H1 (cell line): ENCODE results near the gene LOXHD1. TPM values are rescaled to one million over a fixed set of nuclear protein-coding genes. Genes with fewer than 3 reads are reported as not detected.

ENCODE experiments used
- CTCF ChIA-PET: fragments of 300-600 bp; sonication (Branson Sonifier 250); formaldehyde crosslinking; loops from one replicate; lab custom pipeline; 2021; ENCODE audit not compliant: partially characterized antibody; lab: Charles Lee
- POLR2A ChIA-PET: fragments of 300-600 bp; sonication (Branson Sonifier 250); formaldehyde crosslinking; loops from one replicate; lab custom pipeline; 2021; ENCODE audit warnings: inconsistent platforms; ENCODE audit not compliant: partially characterized antibody; lab: Charles Lee
- DNase-seq, 2 experiments: peaks; one replicate each; pipeline versions ENCODE4 v3.0.0 to v3.0.0-alpha.2; 2010 to 2022; ENCODE audit warnings: low spot score in 2 of 2, low read depth in 1 of 2, mixed read lengths in 1 of 2
- FAIRE-seq: peaks from 2 replicates; lab custom pipeline; 2011; peaks lifted over from hg19 to GRCh38; lab: Jason Lieb, UNC
- H2AFZ ChIP-seq: 2 replicates; pipeline ENCODE4 v1.8.1; 2012; ENCODE audit warnings: low read length, inconsistent platforms
- H2AK5ac ChIP-seq: 2 replicates; pipeline ENCODE4 v1.6.1; 2013; ENCODE audit warnings: low read depth, low read length
- H2BK120ac ChIP-seq: replicated peaks from 2 replicates; pipeline ENCODE3; 2013; ENCODE audit warnings: low read depth, low read length, inconsistent platforms
- H2BK12ac ChIP-seq: 2 replicates; pipeline ENCODE4 v1.6.1; 2013; ENCODE audit warnings: low read depth, low read length
- H2BK15ac ChIP-seq: 2 replicates; pipeline ENCODE4 v1.6.1; 2013; ENCODE audit warnings: low read length
- H2BK20ac ChIP-seq: 2 replicates; pipeline ENCODE4 v1.6.1; 2013; ENCODE audit warnings: low read length
- H2BK5ac ChIP-seq: 2 replicates; pipeline ENCODE4 v1.6.1; 2013; ENCODE audit warnings: low read depth, low read length
- H3K14ac ChIP-seq: 2 replicates; pipeline ENCODE4 v1.6.1; 2013; ENCODE audit warnings: inconsistent platforms; ENCODE audit not compliant: insufficient read length
- H3K18ac ChIP-seq: 2 replicates; pipeline ENCODE4 v1.6.1; 2013; ENCODE audit warnings: low read length; ENCODE audit errors: extremely low read depth
- H3K23ac ChIP-seq: 2 replicates; pipeline ENCODE4 v1.6.1; 2013; ENCODE audit warnings: inconsistent platforms; ENCODE audit not compliant: insufficient read length
- H3K23me2 ChIP-seq: 2 replicates; pipeline ENCODE4 v1.6.1; 2013; ENCODE audit warnings: low read depth, low read length
- H3K27ac ChIP-seq: 2 replicates; pipeline ENCODE4 v1.6.1; 2011; ENCODE audit warnings: low read depth, low read length, inconsistent platforms
- H3K27me3 ChIP-seq, 4 experiments: replicated peaks in 1 of 4; 1 replicate in 1 of 4; 2 replicates in 3 of 4; pipeline versions ENCODE4 v1.6.1 to v1.8.1; 2011 to 2013; ENCODE audit warnings: low read length in 3 of 4, mild to moderate bottlenecking in 3 of 4, inconsistent platforms in 2 of 4, mixed read lengths in 2 of 4, moderate library complexity in 1 of 4; ENCODE audit not compliant: control insufficient read depth in 3 of 4, insufficient read depth in 3 of 4; ENCODE audit errors: extremely low read depth in 1 of 4
- H3K36me3 ChIP-seq, 4 experiments: 2 replicates each; pipeline versions ENCODE4 v1.6.1 to v1.8.1; 2011 to 2013; ENCODE audit warnings: mild to moderate bottlenecking in 4 of 4, low read length in 3 of 4, moderate library complexity in 2 of 4, control low read depth in 1 of 4, inconsistent platforms in 1 of 4; ENCODE audit not compliant: insufficient read depth in 4 of 4, control insufficient read depth in 2 of 4
- H3K4ac ChIP-seq: replicated peaks from 2 replicates; pipeline ENCODE3; 2013; ENCODE audit warnings: low read length, low read depth, mixed read lengths, inconsistent platforms; ENCODE audit not compliant: insufficient read length
- H3K4me1 ChIP-seq, 4 experiments: replicated peaks in 1 of 4; 1 replicate in 1 of 4; 2 replicates in 3 of 4; pipeline versions ENCODE4 v1.6.1 to v1.8.1; 2011 to 2013; ENCODE audit warnings: low read length in 3 of 4, inconsistent platforms in 2 of 4, mixed read lengths in 1 of 4; ENCODE audit not compliant: insufficient read depth in 4 of 4, control insufficient read depth in 3 of 4
- H3K4me2 ChIP-seq, 2 experiments: 2 replicates each; pipeline versions ENCODE4 v1.6.1 to v1.8.1; 2011 to 2013; ENCODE audit warnings: low read depth in 2 of 2, low read length in 2 of 2, control low read depth in 1 of 2, inconsistent platforms in 1 of 2, mild to moderate bottlenecking in 1 of 2; ENCODE audit not compliant: insufficient read depth in 1 of 2
- H3K4me3 ChIP-seq, 4 experiments: fragments of 200-600, 300-600 bp in 1 of 4; sonication (generic), shearing (Covaris generic), sonication (Bioruptor Twin) in 1 of 4; 2 replicates each; pipeline versions ENCODE4 v1.5.1 to v1.8.1; 2011 to 2016; ENCODE audit warnings: low read length in 4 of 4, low read depth in 3 of 4, control low read depth in 2 of 4, inconsistent platforms in 2 of 4, mild to moderate bottlenecking in 2 of 4, mixed read lengths in 1 of 4, moderate library complexity in 1 of 4; ENCODE audit not compliant: insufficient read depth in 2 of 4; ENCODE audit errors: extremely low read depth in 1 of 4
- H3K56ac ChIP-seq: replicated peaks from 2 replicates; pipeline ENCODE3; 2013; ENCODE audit warnings: low read depth, mild to moderate bottlenecking, mixed read lengths, low read length, inconsistent platforms; ENCODE audit not compliant: insufficient read length
- H3K79me1 ChIP-seq: 2 replicates; pipeline ENCODE4 v1.6.1; 2013; ENCODE audit warnings: low read depth, low read length, control low read depth
- H3K79me2 ChIP-seq, 2 experiments: 2 replicates each; pipeline versions ENCODE4 v1.6.1 to v1.8.1; 2012 to 2013; ENCODE audit warnings: low read length in 2 of 2, mild to moderate bottlenecking in 2 of 2, inconsistent platforms in 1 of 2; ENCODE audit not compliant: insufficient read depth in 2 of 2, control insufficient read depth in 1 of 2
- H3K9ac ChIP-seq, 4 experiments: replicated peaks in 1 of 4; 1 replicate in 1 of 4; 2 replicates in 3 of 4; pipeline versions ENCODE4 v1.6.1 to v1.8.1; 2011 to 2013; ENCODE audit warnings: low read depth in 3 of 4, low read length in 3 of 4, control low read depth in 2 of 4, mild to moderate bottlenecking in 2 of 4, moderate library complexity in 2 of 4, inconsistent platforms in 1 of 4; ENCODE audit errors: extremely low read depth in 1 of 4
- H3K9me3 ChIP-seq, 2 experiments: 2 replicates each; pipeline versions ENCODE4 v1.6.1 to v1.8.1; 2012 to 2013; ENCODE audit warnings: mild to moderate bottlenecking in 2 of 2, moderate library complexity in 2 of 2, control low read depth in 1 of 2, inconsistent platforms in 1 of 2, low read depth in 1 of 2, low read length in 1 of 2, mixed read lengths in 1 of 2; ENCODE audit not compliant: insufficient read depth in 2 of 2
- H4K20me1 ChIP-seq, 2 experiments: replicated peaks in 1 of 2; 2 replicates each; pipeline versions ENCODE3 to v1.8.1; 2011 to 2013; ENCODE audit warnings: inconsistent platforms in 2 of 2, low read length in 2 of 2, mild to moderate bottlenecking in 1 of 2; ENCODE audit not compliant: insufficient read depth in 2 of 2, control insufficient read depth in 1 of 2
- H4K5ac ChIP-seq: 2 replicates; pipeline ENCODE4 v1.6.1; 2013; ENCODE audit warnings: low read length, low read depth, mixed read lengths, inconsistent platforms; ENCODE audit not compliant: insufficient read length
- H4K8ac ChIP-seq: 2 replicates; pipeline ENCODE4 v1.8.0; 2013; ENCODE audit warnings: mild to moderate bottlenecking, moderate library complexity, low read length, inconsistent platforms; ENCODE audit not compliant: insufficient read depth; ENCODE audit errors: extremely low read depth
- H4K91ac ChIP-seq: replicated peaks from 2 replicates; pipeline ENCODE3; 2013; ENCODE audit warnings: low read length, mixed read lengths, inconsistent platforms; ENCODE audit not compliant: insufficient read length
- CHD1 ChIP-seq: IDR thresholded peaks from 2 replicates; pipeline ENCODE4 v1.6.1; 2012; ENCODE audit warnings: low read depth, low read length, improper control_type of control experiment
- CHD2 ChIP-seq: IDR thresholded peaks from 2 replicates; pipeline ENCODE4 v1.6.1; 2012; ENCODE audit warnings: low read length, improper control_type of control experiment
- KDM4A ChIP-seq: IDR thresholded peaks from one replicate; pipeline ENCODE4 v1.7.1; 2012; ENCODE audit warnings: low read depth, mild to moderate bottlenecking, moderate library complexity, low read length, inconsistent platforms; ENCODE audit not compliant: severe bottlenecking
- KDM5A ChIP-seq: fragments of 200-600 bp; IDR thresholded peaks from 2 replicates; pipeline ENCODE4 v1.7.1; 2012; ENCODE audit warnings: mild to moderate bottlenecking, low read length, inconsistent platforms, mixed read lengths
- WGBS, 2 experiments: shearing (Covaris generic) in 1 of 2; methylation state at CpG; one replicate each; pipeline versions ENCODE4 v1.1.6 to v1.1.7; 2013 to 2015; ENCODE audit warnings: low lambda C conversion rate in 2 of 2, mixed read lengths in 2 of 2, inconsistent platforms in 1 of 2, low coverage in 1 of 2, missing lambda C conversion rate in 1 of 2; ENCODE audit not compliant: insufficient replicate concordance in 2 of 2, insufficient coverage in 1 of 2, insufficient read length in 1 of 2; ENCODE audit errors: extremely low coverage in 1 of 2, missing lambda C conversion rate in 1 of 2; 5-methylcytosine and 5-hydroxymethylcytosine counted together
- polyA plus RNA-seq, 7 experiments: library from polyadenylated mRNA; depleted of rRNA in 3 of 7; stranded (reverse) in 5 of 7; unstranded in 2 of 7; fragments of >200 nt in 5 of 7; fragments of 200-250 nt in 2 of 7; gene quantifications; 1 replicate in 5 of 7; 2 replicates in 1 of 7; 4 replicates in 1 of 7; pipeline versions ENCODE4 v1.2.1 to v1.2.3, GENCODE V29; 2011 to 2013; ENCODE audit warnings: missing spikeins in 2 of 7, mixed read lengths in 2 of 7
- total RNA-seq: library from RNA; stranded (reverse); fragmentation: NEBNext Ultra II Directional; extraction: Animal tissue kit (Norgen Biotek cat#: 25700); gene quantifications from 2 replicates; pipeline ENCODE4 v1.2.1, GENCODE V29; 2021

Gene LOXHD1
- total and polyA plus RNA-seq, 2 of the 8 experiments (the other 6 are each of a cell fraction or from before 2014, with no cell fraction given), result 0.02 TPM; not detected in 1

DNA sequence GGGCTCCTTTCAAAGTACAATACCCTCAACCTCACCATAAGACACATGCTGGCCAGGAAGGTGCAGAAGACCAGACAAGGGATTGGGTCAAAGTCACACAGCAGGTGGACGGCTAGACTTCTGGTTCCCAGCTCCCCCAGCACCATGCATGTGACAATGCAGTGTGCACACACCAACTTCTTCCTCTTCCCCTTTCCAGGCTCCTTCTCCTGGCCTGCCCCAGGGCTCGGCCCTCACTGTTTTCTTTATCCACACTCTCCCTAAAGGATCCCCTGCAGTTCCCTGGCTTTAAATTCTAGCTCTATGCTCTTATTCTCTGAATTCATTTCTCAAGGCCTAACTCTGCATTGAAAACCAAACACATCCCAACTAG, 82.3 kb downstream of the LOXHD1 start:
- H3K79me1 ChIP-seq, result no peaks in the 10 kb centered on the region
- H3K23ac ChIP-seq, result no peak overlapping the region
- H2BK5ac ChIP-seq, result no peak overlapping the region
- no peak overlapping the region for H3K4me2 ChIP-seq
- H4K5ac ChIP-seq, result no peak overlapping the region
- no peaks in the 10 kb centered on the region for H3K36me3 ChIP-seq
- no peak overlapping the region for H3K4ac ChIP-seq
- H3K9ac ChIP-seq, result no peak overlapping the region
- H2AFZ ChIP-seq, result no peak overlapping the region
- no peak overlapping the region for H3K14ac ChIP-seq
- H4K8ac ChIP-seq, result no peak overlapping the region
- H4K91ac ChIP-seq, result no peak overlapping the region
- H2BK20ac ChIP-seq, result no peak overlapping the region
- no peak overlapping the region for H3K18ac ChIP-seq
- DNase-seq (peak in 1 of 2 experiments; percentile 31), FAIRE-seq (no peak)
- H3K23me2 ChIP-seq, result no peaks in the 10 kb centered on the region
- POLR2A ChIA-PET, result no interaction called here
- H2AK5ac ChIP-seq, result no peak overlapping the region
- no peak overlapping the region for H3K4me3 ChIP-seq
- H3K4me1 ChIP-seq, result no peaks in the 10 kb centered on the region
- no peak overlapping the region for H3K56ac ChIP-seq
- no peak overlapping the region for H2BK12ac ChIP-seq
- no peak for TF ChIP-seq KDM5A
- TF ChIP-seq KDM4A, result no peak
- TF ChIP-seq CHD1, result no peak
- TF ChIP-seq CHD2, result no peak
- TF ChIP-seq, all 59 proteins: peak for 0
- CTCF ChIA-PET, result interaction anchor here (0.5 to 1.4 kb wide), 3 partner anchors 20 to 80 kb away, joined by 3 read pairs; no protein-coding TSS in a partner anchor
- H4K20me1 ChIP-seq, result no peaks in the 10 kb centered on the region
- WGBS, 2 experiments, result 88% methylated on average over 2 of the region's 2 CpGs; no CpG with 5 or more reads in 1 of the 2 experiments
- H3K79me2 ChIP-seq, result no peaks in the 10 kb centered on the region
- no peaks in the 10 kb centered on the region for H3K9me3 ChIP-seq
- H2BK120ac ChIP-seq, result no peak overlapping the region
- no peak overlapping the region for H2BK15ac ChIP-seq
- H3K27ac ChIP-seq, result no peak overlapping the region
- no peaks in the 10 kb centered on the region for H3K27me3 ChIP-seq
